ENCODE data around the gene PANX3. TPM values are rescaled to one million over a fixed set of nuclear protein-coding genes. Genes with fewer than 3 reads are reported as not detected.

PANX3 gene
- total RNA-seq, 1 experiment from 2014 or later = not detected

DNA sequence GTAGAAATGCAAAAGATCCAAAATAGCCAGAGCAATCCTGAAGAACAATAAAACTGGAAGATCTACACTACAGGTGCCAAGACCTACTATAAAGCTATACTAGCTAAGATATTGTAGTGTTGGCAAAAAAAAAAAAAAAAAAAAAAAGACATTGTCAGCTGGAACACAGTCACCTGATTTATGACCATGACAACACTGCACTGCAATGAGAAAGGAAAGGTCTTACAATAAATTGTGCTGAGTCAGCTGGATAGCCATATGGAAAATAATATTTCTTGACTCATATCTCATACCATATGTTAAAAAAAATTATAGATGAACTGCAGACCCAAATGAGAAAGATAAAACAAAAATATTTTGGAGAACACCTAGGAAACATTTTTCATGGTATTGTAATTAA is 3.1 kb upstream of the PANX3 start:
- intact Hi-C loops (cut with micrococcal nuclease) = no loop called here
- CTCF ChIA-PET = interaction anchor here (0.6 kb wide), 1 partner anchor 900 kb away, joined by 13 read pairs; no protein-coding TSS in a partner anchor

GRCh38 chr11:124610295-124610694 is 933 bp upstream of the PANX3 start:
- TF ChIP-seq EZH2phosphoT487 (IDR thresholded peaks at IDR 0.05; ENCODE audit: borderline replicate concordance, low read length) (no peak), EZH2 (IDR thresholded peaks at IDR 0.05; ENCODE audit: low read length, unreplicated experiment) (no peak)
- TF ChIP-seq, protein P1, sequence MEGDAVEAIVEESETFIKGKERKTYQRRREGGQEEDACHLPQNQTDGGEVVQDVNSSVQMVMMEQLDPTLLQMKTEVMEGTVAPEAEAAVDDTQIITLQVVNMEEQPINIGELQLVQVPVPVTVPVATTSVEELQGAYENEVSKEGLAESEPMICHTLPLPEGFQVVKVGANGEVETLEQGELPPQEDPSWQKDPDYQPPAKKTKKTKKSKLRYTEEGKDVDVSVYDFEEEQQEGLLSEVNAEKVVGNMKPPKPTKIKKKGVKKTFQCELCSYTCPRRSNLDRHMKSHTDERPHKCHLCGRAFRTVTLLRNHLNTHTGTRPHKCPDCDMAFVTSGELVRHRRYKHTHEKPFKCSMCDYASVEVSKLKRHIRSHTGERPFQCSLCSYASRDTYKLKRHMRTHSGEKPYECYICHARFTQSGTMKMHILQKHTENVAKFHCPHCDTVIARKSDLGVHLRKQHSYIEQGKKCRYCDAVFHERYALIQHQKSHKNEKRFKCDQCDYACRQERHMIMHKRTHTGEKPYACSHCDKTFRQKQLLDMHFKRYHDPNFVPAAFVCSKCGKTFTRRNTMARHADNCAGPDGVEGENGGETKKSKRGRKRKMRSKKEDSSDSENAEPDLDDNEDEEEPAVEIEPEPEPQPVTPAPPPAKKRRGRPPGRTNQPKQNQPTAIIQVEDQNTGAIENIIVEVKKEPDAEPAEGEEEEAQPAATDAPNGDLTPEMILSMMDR (conservative IDR thresholded peaks at IDR 0.05; ENCODE audit: low read depth, low read length) = no peak
- no peaks in the 10 kb centered on the region for H3K9me2 ChIP-seq (replicated peaks; ENCODE audit: low read length)
- H3K4me2 ChIP-seq (ENCODE audit: low read length) = no peak overlapping the region
- no TSS peak for BruUV-seq (replicated peaks)
- H3K4me3 ChIP-seq (ENCODE audit: low read length) = no peak overlapping the region
- H2AFZ ChIP-seq (ENCODE audit: low read length) = no peak overlapping the region
- H3K4me1 ChIP-seq (ENCODE audit: insufficient read depth, low read length) = no peaks in the 10 kb centered on the region
- no peak overlapping the region for H3K27ac ChIP-seq (ENCODE audit: low read length)
- ChIA-PET POLR2A (ENCODE audit: unreplicated experiment) (no interaction called here), CTCF (no interaction called here)
- H3K27me3 ChIP-seq (ENCODE audit: low read length) = peaks cover 12% of the 10 kb centered on the region; the same call in 1 of the 2 replicates
- H4K20me1 ChIP-seq (ENCODE audit: low read length) = no peaks in the 10 kb centered on the region
- no peaks in the 10 kb centered on the region for H3F3A ChIP-seq (ENCODE audit: low read length, unreplicated experiment)
- H3K36me3 ChIP-seq (ENCODE audit: low read depth, low read length) = no peaks in the 10 kb centered on the region
- H3K79me2 ChIP-seq (ENCODE audit: low read length) = no peaks in the 10 kb centered on the region
- H3K9me3 ChIP-seq (ENCODE audit: low read length) = no peaks in the 10 kb centered on the region
- DNase-seq (no peak), ATAC-seq (no peak)
- H3K9ac ChIP-seq (ENCODE audit: low read length) = no peak overlapping the region
- intact Hi-C loops (cut with micrococcal nuclease) = no loop called here

More for the DNA sequence above, 3.1 kb upstream of the PANX3 start:
- DNase-seq (peak; percentile 28), ATAC-seq (no peak)
- H3K9me3 ChIP-seq (ENCODE audit: low read length) = no peaks in the 10 kb centered on the region
- no peaks in the 10 kb centered on the region for H3K79me2 ChIP-seq (ENCODE audit: low read length)
- TF ChIP-seq, protein P1 (conservative IDR thresholded peaks at IDR 0.05; ENCODE audit: low read depth, low read length) = no peak
- TF ChIP-seq EZH2phosphoT487 (IDR thresholded peaks at IDR 0.05; ENCODE audit: borderline replicate concordance, low read length) (no peak), EZH2 (IDR thresholded peaks at IDR 0.05; ENCODE audit: low read length, unreplicated experiment) (no peak)
- H3K4me2 ChIP-seq (ENCODE audit: low read length) = no peak overlapping the region
- no peaks in the 10 kb centered on the region for H3K4me1 ChIP-seq (ENCODE audit: insufficient read depth, low read length)
- H2AFZ ChIP-seq (ENCODE audit: low read length) = no peak overlapping the region
- H3K9me2 ChIP-seq (replicated peaks; ENCODE audit: low read length) = no peaks in the 10 kb centered on the region
- 0 out of 2 replicates have a peak, but pooled peaks cover 4% of the 10 kb centered on the region for H3K27me3 ChIP-seq (ENCODE audit: low read length)
- H3K4me3 ChIP-seq (ENCODE audit: low read length) = no peak overlapping the region
- H3F3A ChIP-seq (ENCODE audit: low read length, unreplicated experiment) = no peaks in the 10 kb centered on the region
- no peak overlapping the region for H3K9ac ChIP-seq (ENCODE audit: low read length)
- no TSS peak for BruUV-seq (replicated peaks)
- H4K20me1 ChIP-seq (ENCODE audit: low read length) = no peaks in the 10 kb centered on the region
- H3K36me3 ChIP-seq (ENCODE audit: low read depth, low read length) = no peaks in the 10 kb centered on the region
- no peak overlapping the region for H3K27ac ChIP-seq (ENCODE audit: low read length)
- POLR2A ChIA-PET (ENCODE audit: unreplicated experiment) = interaction anchor here (0.6 kb wide), 1 partner anchor 14 kb away, joined by 9 read pairs; no protein-coding TSS in a partner anchor

DNA sequence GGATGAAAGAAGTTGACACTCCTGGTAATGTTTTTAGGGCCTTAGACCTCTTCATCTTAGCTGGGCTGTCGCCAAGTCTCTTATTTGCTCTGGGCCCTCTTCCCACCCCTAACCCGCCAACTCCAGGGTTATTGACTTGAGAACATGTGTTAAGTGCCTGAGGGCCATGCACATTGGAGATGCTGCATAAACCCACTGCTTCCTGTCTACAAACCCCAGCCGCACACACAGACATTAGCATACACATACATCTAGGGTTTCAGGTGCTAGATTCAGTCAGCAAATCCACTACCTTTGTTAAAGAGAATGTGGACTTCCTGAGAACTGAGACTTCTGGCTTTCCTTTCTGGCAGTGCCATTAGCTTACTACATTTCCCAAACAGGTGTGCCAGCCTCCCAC is 817 bp downstream of the PANX3 start:
- Histone ChIP-seq H3K4me3 (ENCODE audit: low read length) (no peak overlapping the region), H3K9me3 (ENCODE audit: low read length) (no peaks in the 10 kb centered on the region), H3K4me2 (ENCODE audit: low read length) (no peak overlapping the region), H3K27me3 (ENCODE audit: low read length) (peaks cover 18% of the 10 kb centered on the region; the same call in 1 of the 2 replicates), H4K20me1 (ENCODE audit: low read length) (no peaks in the 10 kb centered on the region), H3K9ac (ENCODE audit: low read length) (no peak overlapping the region), H3K79me2 (ENCODE audit: low read length) (no peaks in the 10 kb centered on the region), H3K36me3 (ENCODE audit: low read depth, low read length) (no peaks in the 10 kb centered on the region), H3F3A (ENCODE audit: low read length, unreplicated experiment) (no peaks in the 10 kb centered on the region), H2AFZ (ENCODE audit: low read length) (no peak overlapping the region), H3K4me1 (ENCODE audit: insufficient read depth, low read length) (no peaks in the 10 kb centered on the region), H3K9me2 (replicated peaks; ENCODE audit: low read length) (no peaks in the 10 kb centered on the region), H3K27ac (ENCODE audit: low read length) (no peak overlapping the region)
- TF ChIP-seq, protein P1 (conservative IDR thresholded peaks at IDR 0.05; ENCODE audit: low read depth, low read length) = no peak
- TF ChIP-seq EZH2 (IDR thresholded peaks at IDR 0.05; ENCODE audit: low read length, unreplicated experiment) (no peak), EZH2phosphoT487 (IDR thresholded peaks at IDR 0.05; ENCODE audit: borderline replicate concordance, low read length) (no peak)
- DNase-seq = no peak
- ATAC-seq = no peak
- BruUV-seq (replicated peaks) = no TSS peak
- CTCF ChIA-PET = no interaction called here
- POLR2A ChIA-PET (ENCODE audit: unreplicated experiment) = no interaction called here
- intact Hi-C loops (cut with micrococcal nuclease) = no loop called here
